CD4-positive, alpha-beta T cell treated with Interleukin-10 for 1 hour (primary cell): ENCODE measurements around the gene HOXC9.
"Not testable (repeated sequence)": the region's sequence is repeated elsewhere in the genome, so short reads cannot be mapped to it uniquely, and the experiment has no call there.

Experiments used
- DNase-seq: peaks from one replicate; pipeline ENCODE4 v3.0.0-alpha.2; 2020

The HOXC9 gene

GRCh38 chr12:54030889-54031471 is 31.0 kb downstream of the HOXC9 start:
- no peak for DNase-seq

- no peak for DNase-seq
Observed at GRCh38 chr12:54031480-54031879, 31.5 kb downstream of the HOXC9 start.

- no peak for DNase-seq
Observed at GRCh38 chr12:54032086-54032619, 32.2 kb downstream of the HOXC9 start.

- DNase-seq: peak; percentile 69
Observed at GRCh38 chr12:54032627-54033100, 32.7 kb downstream of the HOXC9 start, which contains the start of gene HOXC5. HOXC5 (plus strand) TSS chr12:54033050; CDS start chr12:54033123, 73 bp downstream.

GRCh38 chr12:54033106-54033979 is 33.4 kb downstream of the HOXC9 start:
- no peak for DNase-seq

- no peak for DNase-seq
Observed at GRCh38 chr12:54033980-54034784, 34.2 kb downstream of the HOXC9 start.

- no peak for DNase-seq
Observed at GRCh38 chr12:54034785-54035310, 34.9 kb downstream of the HOXC9 start.

GRCh38 chr12:54035568-54036264 is 35.8 kb downstream of the HOXC9 start:
- no peak for DNase-seq

- DNase-seq: no peak
Observed at GRCh38 chr12:54036620-54037359, 36.8 kb downstream of the HOXC9 start.

GRCh38 chr12:54037360-54038283 is 37.7 kb downstream of the HOXC9 start:
- no peak for DNase-seq

- no peak for DNase-seq
Observed at GRCh38 chr12:54038284-54038870, 38.4 kb downstream of the HOXC9 start.

- no peak for DNase-seq
Observed at GRCh38 chr12:54038871-54039414, 39.0 kb downstream of the HOXC9 start.

GRCh38 chr12:54039417-54040147 is 39.6 kb downstream of the HOXC9 start:
- DNase-seq: no peak

- no peak for DNase-seq
Observed at GRCh38 chr12:54040148-54040494, 40.2 kb downstream of the HOXC9 start.

GRCh38 chr12:54040648-54041047 is 40.7 kb downstream of the HOXC9 start:
- DNase-seq: no peak

GRCh38 chr12:54041097-54041690 is 41.2 kb downstream of the HOXC9 start:
- no peak for DNase-seq

GRCh38 chr12:54042033-54042432 is 42.1 kb downstream of the HOXC9 start:
- DNase-seq: not testable (repeated sequence)
